ENCODE measurements around the gene EXOC6B. TPM values are rescaled to one million over a fixed set of nuclear protein-coding genes. Genes with fewer than 3 reads are reported as not detected.
A peak's percentile ranks its signal among the peaks of the same experiment; 100 is the strongest.

The EXOC6B gene
- total RNA-seq, 1 donor from 2014 or later, result 139 TPM

DNA sequence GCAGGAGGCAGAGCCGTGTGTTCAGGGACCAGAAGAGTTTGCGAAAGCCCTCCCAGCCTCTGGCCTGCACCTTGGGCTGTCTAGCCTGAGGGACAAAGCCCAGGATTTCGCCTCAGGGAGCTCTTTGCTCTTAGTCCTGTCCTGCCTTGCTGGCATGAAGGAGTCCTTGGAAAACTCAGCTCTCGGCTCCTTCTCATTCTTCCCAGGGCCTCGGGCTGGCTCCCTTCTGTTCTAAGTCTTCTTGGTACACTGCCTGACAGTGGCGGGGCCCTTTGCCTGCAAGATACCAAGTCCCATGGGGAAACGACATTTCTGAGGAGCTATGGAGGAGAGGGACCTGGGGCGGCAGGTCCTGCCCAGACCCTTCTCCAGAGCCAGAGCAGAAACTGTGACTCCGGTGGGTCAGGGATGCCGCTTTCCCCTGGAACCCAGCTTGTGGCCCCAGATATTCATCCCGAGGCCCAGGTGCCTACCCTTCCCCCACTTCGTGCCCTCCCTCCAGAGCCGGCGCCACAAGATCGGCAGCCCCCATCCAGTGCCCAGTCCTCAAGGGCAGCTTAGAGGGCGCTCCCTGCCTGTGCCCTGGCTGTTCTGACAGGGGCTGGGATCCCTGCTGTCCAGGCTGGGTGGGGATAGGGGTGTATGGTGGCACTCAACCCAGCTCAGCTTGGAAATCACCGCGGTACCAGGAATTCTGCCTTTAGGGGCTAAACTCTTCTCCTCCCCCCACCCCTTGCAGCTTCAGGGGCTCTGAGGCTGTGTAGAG is 672.6 kb downstream of the EXOC6B start:
- TF ChIP-seq, protein P1, sequence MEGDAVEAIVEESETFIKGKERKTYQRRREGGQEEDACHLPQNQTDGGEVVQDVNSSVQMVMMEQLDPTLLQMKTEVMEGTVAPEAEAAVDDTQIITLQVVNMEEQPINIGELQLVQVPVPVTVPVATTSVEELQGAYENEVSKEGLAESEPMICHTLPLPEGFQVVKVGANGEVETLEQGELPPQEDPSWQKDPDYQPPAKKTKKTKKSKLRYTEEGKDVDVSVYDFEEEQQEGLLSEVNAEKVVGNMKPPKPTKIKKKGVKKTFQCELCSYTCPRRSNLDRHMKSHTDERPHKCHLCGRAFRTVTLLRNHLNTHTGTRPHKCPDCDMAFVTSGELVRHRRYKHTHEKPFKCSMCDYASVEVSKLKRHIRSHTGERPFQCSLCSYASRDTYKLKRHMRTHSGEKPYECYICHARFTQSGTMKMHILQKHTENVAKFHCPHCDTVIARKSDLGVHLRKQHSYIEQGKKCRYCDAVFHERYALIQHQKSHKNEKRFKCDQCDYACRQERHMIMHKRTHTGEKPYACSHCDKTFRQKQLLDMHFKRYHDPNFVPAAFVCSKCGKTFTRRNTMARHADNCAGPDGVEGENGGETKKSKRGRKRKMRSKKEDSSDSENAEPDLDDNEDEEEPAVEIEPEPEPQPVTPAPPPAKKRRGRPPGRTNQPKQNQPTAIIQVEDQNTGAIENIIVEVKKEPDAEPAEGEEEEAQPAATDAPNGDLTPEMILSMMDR (IDR thresholded peaks at IDR 0.05; ENCODE audit: borderline replicate concordance), result no peak
- no peaks in the 10 kb centered on the region for H3K9me3 ChIP-seq (replicated peaks)
- intact Hi-C loops (cut with micrococcal nuclease), result loop anchor here (5.0 to 10.0 kb wide), 2 partner anchors 231 to 348 kb away; no protein-coding TSS in a partner anchor
- no peak for DNase-seq
- H3K27me3 ChIP-seq (ENCODE audit: low read depth), result peaks cover 87% of the 10 kb centered on the region
- H3K36me3 ChIP-seq, result no peaks in the 10 kb centered on the region
- no peak overlapping the region for H3K27ac ChIP-seq (replicated peaks)
- peaks cover 20% of the 10 kb centered on the region for H3K4me1 ChIP-seq
- no peak overlapping the region for H3K4me3 ChIP-seq

GRCh38 chr2:72150861-72151356 is 674.9 kb downstream of the EXOC6B start:
- Histone ChIP-seq H3K4me1 (peaks cover 43% of the 10 kb centered on the region), H3K27ac (replicated peaks) (no peak overlapping the region), H3K36me3 (no peaks in the 10 kb centered on the region), H3K27me3 (ENCODE audit: low read depth) (peaks cover 87% of the 10 kb centered on the region), H3K4me3 (no peak overlapping the region), H3K9me3 (replicated peaks) (no peaks in the 10 kb centered on the region)
- peak; percentile 5 for DNase-seq
- TF ChIP-seq, protein P1 (IDR thresholded peaks at IDR 0.05; ENCODE audit: borderline replicate concordance), result no peak
- intact Hi-C loops (cut with micrococcal nuclease), result loop anchor here (5.0 to 10.0 kb wide), 2 partner anchors 229 to 346 kb away; no protein-coding TSS in a partner anchor

GRCh38 chr2:72150157-72150860 is 675.5 kb downstream of the EXOC6B start:
- Histone ChIP-seq H3K27me3 (ENCODE audit: low read depth) (peaks cover 87% of the 10 kb centered on the region), H3K36me3 (no peaks in the 10 kb centered on the region), H3K27ac (replicated peaks) (no peak overlapping the region), H3K4me1 (peaks cover 49% of the 10 kb centered on the region), H3K4me3 (peak overlapping the region; percentile 70), H3K9me3 (replicated peaks) (no peaks in the 10 kb centered on the region)
- peak; percentile 57 for DNase-seq
- TF ChIP-seq, protein P1 (IDR thresholded peaks at IDR 0.05; ENCODE audit: borderline replicate concordance), result peak; percentile 91
- intact Hi-C loops (cut with micrococcal nuclease), result loop anchor here (5.0 to 10.0 kb wide), 2 partner anchors 228 to 346 kb away; no protein-coding TSS in a partner anchor

GRCh38 chr2:72149556-72150156 is 676.2 kb downstream of the EXOC6B start:
- H3K36me3 ChIP-seq, result no peaks in the 10 kb centered on the region
- H3K4me1 ChIP-seq, result peaks cover 56% of the 10 kb centered on the region
- DNase-seq, result peak; percentile 18
- intact Hi-C loops (cut with micrococcal nuclease), result loop anchor here (5.0 to 10.0 kb wide), 3 partner anchors 227 to 605 kb away; no protein-coding TSS in a partner anchor
- H3K9me3 ChIP-seq (replicated peaks), result no peaks in the 10 kb centered on the region
- TF ChIP-seq, protein P1 (IDR thresholded peaks at IDR 0.05; ENCODE audit: borderline replicate concordance), result no peak
- peak overlapping the region; percentile 70 for H3K4me3 ChIP-seq
- H3K27ac ChIP-seq (replicated peaks), result no peak overlapping the region
- peaks cover 87% of the 10 kb centered on the region for H3K27me3 ChIP-seq (ENCODE audit: low read depth)

All from left ventricle myocardium inferior (tissue), 1 donor.